Lower leg skin (tissue), 4 donors: ENCODE data around the gene OVOL3. TPM values are rescaled to one million over a fixed set of nuclear protein-coding genes. Genes with fewer than 3 reads are reported as not detected.

ENCODE experiments used
- DNase-seq, 2 donors: peaks; one replicate each; pipeline ENCODE4 v3.0.0-alpha.2; 2019; ENCODE audit warnings: low spot score in 2 of 2
- H3K4me3 ChIP-seq: fragments of 200-600 bp; sonication (generic); 2 replicates; pipeline ENCODE4 v1.5.1; 2017; ENCODE audit warnings: mild to moderate bottlenecking, low read depth; ENCODE audit not compliant: poor library complexity, severe bottlenecking
- CTCF ChIP-seq, 3 donors: fragments of 450-650 bp; IDR thresholded peaks; one replicate each; pipeline ENCODE4 v1.5.1; 2016; ENCODE audit warnings: antibody characterized with exemption in 3 of 3, mild to moderate bottlenecking in 3 of 3, moderate library complexity in 2 of 3
- POLR2A ChIP-seq, 2 donors: fragments of 450-650 bp; IDR thresholded peaks; one replicate each; pipeline ENCODE4 v1.6.1; 2016 to 2017; ENCODE audit warnings: antibody characterized with exemption in 2 of 2, mild to moderate bottlenecking in 1 of 2, moderate library complexity in 1 of 2
- WGBS, 2 donors: methylation state at CpG; one replicate each; pipeline ENCODE4 v1.1.5; 2018; 5-methylcytosine and 5-hydroxymethylcytosine counted together
- intact Hi-C: fragments of 100-400 bp; cut with DNase I; formaldehyde crosslinking; loops from one replicate; pipeline ENCODE4 v1.15.0; 2023; ENCODE audit warnings: low total_unique reads
- total RNA-seq, 4 donors: library from RNA; depleted of rRNA; stranded (reverse); fragments of >200 nt; gene quantifications; one replicate each; pipeline ENCODE4 v1.1.0, GENCODE V29; 2016

The OVOL3 gene
- total RNA-seq, 4 donors from 2014 or later = not detected

GRCh38 chr19:36093146-36093662, 17.7 kb upstream of the OVOL3 start:
- 65 to 87% methylated on average over 5 of the region's 5 CpGs for WGBS, 2 donors
- no peak for TF ChIP-seq POLR2A (IDR thresholded peaks at IDR 0.05)
- no peak for TF ChIP-seq CTCF (IDR thresholded peaks at IDR 0.05)
- no peak overlapping the region for H3K4me3 ChIP-seq
- intact Hi-C loops = no loop called here
- DNase-seq = no peak

GRCh38 chr19:36093687-36094086, 17.3 kb upstream of the OVOL3 start:
- DNase-seq = no peak
- no peak overlapping the region for H3K4me3 ChIP-seq
- 72 to 92% methylated on average over 6 of the region's 6 CpGs for WGBS, 2 donors
- TF ChIP-seq CTCF (IDR thresholded peaks at IDR 0.05) = no peak
- no peak for TF ChIP-seq POLR2A (IDR thresholded peaks at IDR 0.05)
- intact Hi-C loops = no loop called here

- TF ChIP-seq POLR2A (IDR thresholded peaks at IDR 0.05) (no peak), CTCF (IDR thresholded peaks at IDR 0.05) (no peak)
- DNase-seq = no peak
- intact Hi-C loops = no loop called here
- 61 to 82% methylated on average over 6 of the region's 6 CpGs for WGBS, 2 donors
- no peak overlapping the region for H3K4me3 ChIP-seq
Measured at GRCh38 chr19:36097036-36097435, 13.9 kb upstream of the OVOL3 start.

- TF ChIP-seq CTCF (IDR thresholded peaks at IDR 0.05) = no peak
- H3K4me3 ChIP-seq = no peak overlapping the region
- WGBS, 2 donors = 85 to 94% methylated on average over 16 to 17 of the region's 19 CpGs
- no peak for DNase-seq
- intact Hi-C loops = no loop called here
Measured at GRCh38 chr19:36099166-36099785, 11.7 kb upstream of the OVOL3 start.

- DNase-seq = no peak
- TF ChIP-seq POLR2A (IDR thresholded peaks at IDR 0.05) = no peak
- TF ChIP-seq CTCF (IDR thresholded peaks at IDR 0.05) = no peak
- no peak overlapping the region for H3K4me3 ChIP-seq
- WGBS, 2 donors = 35 to 61% methylated on average over 5 of the region's 5 CpGs
- intact Hi-C loops = no loop called here
Measured at GRCh38 chr19:36100476-36100875, 10.5 kb upstream of the OVOL3 start.
